HEK293T (cell line): ENCODE data around the gene APOL2.
"Not testable (repeated sequence)": the region's sequence is repeated elsewhere in the genome, so short reads cannot be mapped to it uniquely, and the experiment has no call there.

Source experiments
- CTCF ChIA-PET: fragments of 350-600 bp; formaldehyde crosslinking; extraction: SDS; loops from one replicate; lab custom pipeline; 2021; ENCODE audit warnings: antibody characterized with exemption, inconsistent platforms; lab: Yijun Ruan, JAX
- POLR2A ChIA-PET: fragments of 350-600 bp; formaldehyde crosslinking; extraction: SDS; loops from one replicate; lab custom pipeline; 2020; ENCODE audit warnings: antibody characterized with exemption, inconsistent platforms; lab: Yijun Ruan, JAX
- DNase-seq: peaks from one replicate; pipeline ENCODE4 v3.0.0; 2012; ENCODE audit warnings: mixed read lengths; ENCODE audit errors: extremely low spot score
- ARNT ChIP-seq: fragments of 450-650 bp; IDR thresholded peaks from 2 replicates; pipeline ENCODE4 v1.6.1; 2017; ENCODE audit warnings: mild to moderate bottlenecking
- BHLHE40 ChIP-seq: fragments of 450-650 bp; IDR thresholded peaks from 2 replicates; pipeline ENCODE4 v1.6.1; 2016; ENCODE audit warnings: mild to moderate bottlenecking, moderate library complexity, borderline replicate concordance
- CTBP1 ChIP-seq: fragments of 450-650 bp; IDR thresholded peaks from 2 replicates; pipeline ENCODE4 v1.6.1; 2016; ENCODE audit warnings: borderline replicate concordance
- ELF4 ChIP-seq: fragments of 450-650 bp; IDR thresholded peaks from 2 replicates; pipeline ENCODE4 v1.6.1; 2017; ENCODE audit warnings: antibody characterized with exemption
- FOXA1 ChIP-seq: fragments of 450-650 bp; IDR thresholded peaks from 2 replicates; pipeline ENCODE4 v1.6.1; 2016; ENCODE audit warnings: mild to moderate bottlenecking
- FOXK2 ChIP-seq: fragments of 450-650 bp; IDR thresholded peaks from 2 replicates; pipeline ENCODE4 v1.6.1; 2016; ENCODE audit warnings: mild to moderate bottlenecking
- FOXM1 ChIP-seq: fragments of 450-650 bp; IDR thresholded peaks from 2 replicates; pipeline ENCODE4 v1.6.1; 2017; ENCODE audit warnings: mild to moderate bottlenecking, borderline replicate concordance
- HDGF ChIP-seq: fragments of 450-650 bp; IDR thresholded peaks from 2 replicates; pipeline ENCODE4 v1.6.1; 2017; ENCODE audit warnings: antibody characterized with exemption, borderline replicate concordance
- L3MBTL2 ChIP-seq: fragments of 450-650 bp; conservative IDR thresholded peaks from 2 replicates; pipeline ENCODE4 v1.6.1; 2016; ENCODE audit warnings: mild to moderate bottlenecking
- LEF1 ChIP-seq: fragments of 450-650 bp; IDR thresholded peaks from 2 replicates; pipeline ENCODE4 v1.6.1; 2017; ENCODE audit warnings: mild to moderate bottlenecking, borderline replicate concordance
- NFRKB ChIP-seq: fragments of 450-650 bp; IDR thresholded peaks from 2 replicates; pipeline ENCODE4 v1.6.1; 2016; ENCODE audit warnings: mild to moderate bottlenecking, moderate library complexity
- PKNOX1 ChIP-seq: fragments of 450-650 bp; IDR thresholded peaks from 2 replicates; pipeline ENCODE4 v1.6.1; 2016
- SP1 ChIP-seq: fragments of 450-650 bp; IDR thresholded peaks from 2 replicates; pipeline ENCODE4 v1.6.1; 2017
- SUZ12 ChIP-seq: fragments of 450-650 bp; IDR thresholded peaks from 2 replicates; pipeline ENCODE4 v1.6.1; 2016; ENCODE audit warnings: mild to moderate bottlenecking
- TARDBP ChIP-seq: fragments of 450-650 bp; IDR thresholded peaks from 2 replicates; pipeline ENCODE4 v1.6.1; 2016
- ZNF384 ChIP-seq: fragments of 450-650 bp; IDR thresholded peaks from 2 replicates; pipeline ENCODE4 v1.6.1; 2016

APOL2 gene

GRCh38 chr22:36194971-36195370 lies 44.4 kb downstream of the APOL2 start:
- TF ChIP-seq FOXA1: no peak
- peak; percentile 60 for DNase-seq
- POLR2A ChIA-PET: interaction anchor here (0.9 to 1.6 kb wide), 2 partner anchors 91 to 129 kb away, joined by 3 read pairs; no protein-coding TSS in a partner anchor
- CTCF ChIA-PET: interaction anchor here (0.6 to 1.7 kb wide), 3 partner anchors 44 to 91 kb away, joined by 5 to 8 read pairs (median 6); partner anchors contain the start of gene APOL2

- TF ChIP-seq LEF1: no peak
- no peak for TF ChIP-seq ARNT
- TF ChIP-seq SUZ12: no peak
- TF ChIP-seq BHLHE40: no peak
- TF ChIP-seq FOXA1: no peak
- TF ChIP-seq FOXM1: no peak
- TF ChIP-seq ZNF384: no peak
- TF ChIP-seq CTBP1: no peak
- TF ChIP-seq PKNOX1: no peak
- TF ChIP-seq SP1: no peak
- TF ChIP-seq L3MBTL2: no peak
- no peak for TF ChIP-seq TARDBP
- TF ChIP-seq NFRKB: no peak
- no peak for TF ChIP-seq HDGF
- TF ChIP-seq FOXK2: no peak
- no peak for TF ChIP-seq ELF4
- DNase-seq: no peak
- CTCF ChIA-PET: interaction anchor here (0.9 to 1.7 kb wide), 2 partner anchors 44 to 91 kb away, joined by 5 to 8 read pairs; partner anchors contain the start of gene APOL2
- POLR2A ChIA-PET: interaction anchor here (0.9 kb wide), 1 partner anchor 129 kb away, joined by 3 read pairs; no protein-coding TSS in a partner anchor
Observed at GRCh38 chr22:36194385-36194784, 44.9 kb downstream of the APOL2 start.

- ChIA-PET CTCF (no interaction called here), POLR2A (no interaction called here)
- TF ChIP-seq SUZ12 (no peak), ELF4 (no peak)
- DNase-seq: no peak
Observed at GRCh38 chr22:36193577-36193976, 45.8 kb downstream of the APOL2 start.

GRCh38 chr22:36193171-36193570 lies 46.2 kb downstream of the APOL2 start:
- CTCF ChIA-PET: interaction anchor here (0.9 kb wide), 1 partner anchor 12 kb away, joined by 4 read pairs; no protein-coding TSS in a partner anchor
- POLR2A ChIA-PET: no interaction called here
- no peak for DNase-seq
- TF ChIP-seq BHLHE40: no peak
- TF ChIP-seq TARDBP: no peak
- TF ChIP-seq L3MBTL2: no peak
- no peak for TF ChIP-seq FOXM1
- no peak for TF ChIP-seq FOXK2
- TF ChIP-seq SP1: no peak
- TF ChIP-seq NFRKB: no peak
- no peak for TF ChIP-seq ARNT
- TF ChIP-seq PKNOX1: no peak
- no peak for TF ChIP-seq ZNF384
- no peak for TF ChIP-seq CTBP1

- no peak for TF ChIP-seq BHLHE40
- TF ChIP-seq TARDBP: no peak
- TF ChIP-seq ELF4: no peak
- TF ChIP-seq CTBP1: no peak
- TF ChIP-seq PKNOX1: no peak
- no peak for TF ChIP-seq ARNT
- no peak for TF ChIP-seq FOXM1
- no peak for TF ChIP-seq FOXA1
- no peak for TF ChIP-seq NFRKB
- no peak for TF ChIP-seq FOXK2
- ChIA-PET POLR2A (no interaction called here), CTCF (interaction anchor here (0.9 kb wide), 1 partner anchor 11 kb away, joined by 4 read pairs; no protein-coding TSS in a partner anchor)
- no peak for DNase-seq
Observed at GRCh38 chr22:36192542-36192941, 46.8 kb downstream of the APOL2 start.

- ChIA-PET POLR2A (no interaction called here), CTCF (no interaction called here)
- no peak for DNase-seq
- TF ChIP-seq L3MBTL2 (no peak), HDGF (no peak), FOXM1 (no peak), FOXA1 (no peak), PKNOX1 (no peak), ELF4 (no peak), ARNT (no peak), CTBP1 (no peak), SUZ12 (no peak), ZNF384 (no peak), NFRKB (no peak), FOXK2 (no peak), BHLHE40 (no peak), LEF1 (no peak), TARDBP (no peak), SP1 (no peak)
Observed at GRCh38 chr22:36191106-36191836, 48.1 kb downstream of the APOL2 start.

- DNase-seq, POLR2A ChIA-PET, CTCF ChIA-PET: not testable (repeated sequence)
Observed at GRCh38 chr22:36187862-36188261, 51.5 kb downstream of the APOL2 start.
